Nephron (organoid): ENCODE data around the gene TECTA.
A peak's percentile ranks its signal among the peaks of the same experiment; 100 is the strongest.
"Not testable (repeated sequence)": the region's sequence is repeated elsewhere in the genome, so short reads cannot be mapped to it uniquely, and the experiment has no call there.

Source experiments
- H3K27ac Mint-ChIP-seq, 3 experiments: 2 replicates each; pipeline ENCODE4 v1.8.0; 2020; ENCODE audit warnings: mixed read lengths in 3 of 3, mild to moderate bottlenecking in 2 of 3, moderate library complexity in 1 of 3
- H3K27me3 Mint-ChIP-seq: 2 replicates; pipeline ENCODE4 v1.8.0; 2021; ENCODE audit warnings: low read depth, mild to moderate bottlenecking, moderate library complexity, mixed read lengths
- H3K36me3 Mint-ChIP-seq: 2 replicates; pipeline ENCODE4 v1.8.0; 2020; ENCODE audit warnings: low read depth, mixed read lengths
- H3K4me1 Mint-ChIP-seq: 2 replicates; pipeline ENCODE4 v1.8.0; 2020; ENCODE audit warnings: mixed read lengths
- H3K4me3 Mint-ChIP-seq, 3 experiments: 2 replicates each; pipeline ENCODE4 v1.8.0; 2020; ENCODE audit warnings: mild to moderate bottlenecking in 3 of 3, mixed read lengths in 3 of 3, moderate library complexity in 2 of 3
- H3K9me3 Mint-ChIP-seq: 2 replicates; pipeline ENCODE4 v1.8.0; 2020; ENCODE audit warnings: mixed read lengths
- CTCF ChIP-seq, 3 experiments: fragments of 200-600 bp; sonication (generic); IDR thresholded peaks; one replicate each; pipeline ENCODE4 v1.5.0; 2021; ENCODE audit warnings: antibody characterized with exemption in 3 of 3; ENCODE audit not compliant: unreplicated experiment in 3 of 3

Gene TECTA

GRCh38 chr11:121236115-121237001 is 135.3 kb downstream of the TECTA start:
- H3K9me3 Mint-ChIP-seq, result no peaks in the 10 kb centered on the region

GRCh38 chr11:121237247-121237646 is 136.2 kb downstream of the TECTA start:
- Mint-ChIP-seq H3K4me1 (peaks cover 69% of the 10 kb centered on the region), H3K27ac (peak overlapping the region; percentile 50 to 87 (median 56)), H3K4me3 (peak overlapping the region in 2 of 3 experiments; percentile 40 to 84)
- H3K27me3 Mint-ChIP-seq, H3K9me3 Mint-ChIP-seq, H3K36me3 Mint-ChIP-seq: not testable (repeated sequence)

More at GRCh38 chr11:121236115-121237001, 135.3 kb downstream of the TECTA start:
- H3K27ac Mint-ChIP-seq, result peak overlapping the region; percentile 50 to 87 (median 56)
- no peaks in the 10 kb centered on the region for H3K36me3 Mint-ChIP-seq
- H3K27me3 Mint-ChIP-seq, result peaks cover 6% of the 10 kb centered on the region
- H3K4me3 Mint-ChIP-seq, result peak overlapping the region in 2 of 3 experiments; percentile 40 to 84
- TF ChIP-seq CTCF (IDR thresholded peaks at IDR 0.05; ENCODE audit: unreplicated experiment in 3 of 3), result no peak
- peaks cover 63% of the 10 kb centered on the region for H3K4me1 Mint-ChIP-seq

GRCh38 chr11:121237686-121238658 is 136.9 kb downstream of the TECTA start:
- Mint-ChIP-seq H3K27me3 (peaks cover 6% of the 10 kb centered on the region), H3K4me3 (peak overlapping the region in 1 of 3 experiments; percentile 84), H3K9me3 (no peaks in the 10 kb centered on the region), H3K4me1 (peaks cover 76% of the 10 kb centered on the region), H3K36me3 (no peaks in the 10 kb centered on the region), H3K27ac (peak overlapping the region; percentile 28 to 87 (median 37))
- no peak for TF ChIP-seq CTCF (IDR thresholded peaks at IDR 0.05; ENCODE audit: unreplicated experiment in 3 of 3)

GRCh38 chr11:121238956-121239355 is 137.9 kb downstream of the TECTA start:
- peak overlapping the region; percentile 1 to 87 (median 37) for H3K27ac Mint-ChIP-seq

GRCh38 chr11:121240001-121240400 is 139.0 kb downstream of the TECTA start:
- Mint-ChIP-seq H3K27ac (peak overlapping the region; percentile 83 to 87 (median 85)), H3K4me3 (peak overlapping the region in 2 of 3 experiments; percentile 65 to 81), H3K4me1 (peaks cover 80% of the 10 kb centered on the region)
- H3K9me3 Mint-ChIP-seq, H3K27me3 Mint-ChIP-seq, H3K36me3 Mint-ChIP-seq: not testable (repeated sequence)

More at GRCh38 chr11:121238956-121239355, 137.9 kb downstream of the TECTA start:
- Mint-ChIP-seq H3K9me3 (no peaks in the 10 kb centered on the region), H3K4me1 (peaks cover 83% of the 10 kb centered on the region), H3K27me3 (peaks cover 6% of the 10 kb centered on the region), H3K36me3 (no peaks in the 10 kb centered on the region), H3K4me3 (peak overlapping the region in 2 of 3 experiments; percentile 24 to 84)
- TF ChIP-seq CTCF (IDR thresholded peaks at IDR 0.05; ENCODE audit: unreplicated experiment in 3 of 3), result no peak

GRCh38 chr11:121240650-121241303 is 139.7 kb downstream of the TECTA start:
- Mint-ChIP-seq H3K27me3 (no peaks in the 10 kb centered on the region), H3K36me3 (no peaks in the 10 kb centered on the region), H3K4me3 (peak overlapping the region in 2 of 3 experiments; percentile 65 to 81), H3K4me1 (peaks cover 72% of the 10 kb centered on the region), H3K9me3 (no peaks in the 10 kb centered on the region), H3K27ac (peak overlapping the region; percentile 83 to 87 (median 85))
- TF ChIP-seq CTCF (IDR thresholded peaks at IDR 0.05; ENCODE audit: unreplicated experiment in 3 of 3), result no peak
